ENCODE data around the gene GPR61. TPM values are rescaled to one million over a fixed set of nuclear protein-coding genes. Genes with fewer than 3 reads are reported as not detected.

The GPR61 gene
- total RNA-seq, 1 experiment from 2014 or later, result 0.48 TPM

DNA sequence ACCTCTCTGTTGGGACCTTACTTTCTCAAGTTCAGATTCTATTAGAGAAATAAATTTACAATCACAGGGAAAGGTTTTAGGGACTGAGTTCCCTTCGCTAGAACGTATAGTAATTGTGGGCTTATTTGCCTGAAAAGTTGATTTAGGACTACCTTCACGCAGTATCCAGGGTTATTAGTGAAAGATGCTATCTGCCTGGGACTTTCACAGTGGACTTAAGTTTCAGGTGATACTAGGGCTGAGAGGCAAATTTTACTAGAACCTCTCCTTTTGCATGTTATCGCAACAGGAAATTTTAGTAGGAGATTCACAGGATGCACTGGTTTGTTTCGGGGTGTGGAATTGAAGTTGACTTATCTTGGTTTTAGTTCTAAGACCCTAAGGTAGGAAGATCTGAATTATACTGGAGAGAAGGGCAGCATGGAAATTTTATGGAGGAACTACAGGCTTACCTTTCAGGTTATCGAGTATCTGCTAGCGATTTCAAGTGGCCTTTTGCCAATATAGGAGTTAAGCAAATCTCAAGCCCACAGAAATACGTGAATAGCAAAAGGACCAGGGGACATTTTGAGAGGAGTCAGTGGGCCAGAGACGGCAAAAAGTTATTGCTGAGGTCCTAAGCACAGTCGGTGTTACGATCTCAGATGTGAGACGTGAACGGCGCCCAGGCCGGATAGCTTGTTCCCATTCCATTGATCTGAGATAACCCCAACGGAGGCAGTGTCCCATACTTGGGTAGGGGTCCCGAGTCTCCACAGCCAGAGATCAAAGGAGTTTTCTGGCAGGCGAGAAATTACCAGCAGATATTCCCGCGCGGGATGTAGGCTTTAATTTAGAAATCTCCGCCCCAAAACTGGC is 8.0 kb downstream of the GPR61 start:
- Histone ChIP-seq H3K23ac (ENCODE audit: insufficient read length, low read depth, low read length) (no peak overlapping the region), H4K8ac (replicated peaks; ENCODE audit: insufficient read length, low read depth, low read length) (no peak overlapping the region), H3K9me3 (ENCODE audit: control insufficient read depth, low read depth, low read length) (no peaks in the 10 kb centered on the region), H3K4me1 (ENCODE audit: insufficient read depth, low read length) (no peaks in the 10 kb centered on the region; the same call in 1 of the 2 replicates), H4K91ac (ENCODE audit: insufficient read length, low read depth, low read length) (no peak overlapping the region), H2BK12ac (ENCODE audit: insufficient read length, low read depth, low read length) (no peak overlapping the region), H2BK20ac (ENCODE audit: low read depth, low read length, poor library complexity, severe bottlenecking) (no peak overlapping the region), H3K23me2 (ENCODE audit: insufficient read length, low read depth, low read length, poor library complexity, severe bottlenecking) (peaks cover 7% of the 10 kb centered on the region), H3K27me3 (ENCODE audit: insufficient read depth, low read length) (no peaks in the 10 kb centered on the region), H3K18ac (ENCODE audit: insufficient read length, low read depth, low read length) (peak overlapping the region; percentile 89), H3K27ac (ENCODE audit: insufficient read length, low read depth, low read length) (no peak overlapping the region), H3K14ac (ENCODE audit: insufficient read depth, low read length) (peak overlapping the region; percentile 79), H3T11ph (ENCODE audit: low read length) (no peak overlapping the region), H3K56ac (ENCODE audit: insufficient read length, low read depth, low read length) (no peak overlapping the region), H3K4ac (ENCODE audit: low read depth, low read length) (no peak overlapping the region), H3K79me2 (ENCODE audit: insufficient read depth, low read length) (peaks cover 17% of the 10 kb centered on the region; the same call in 1 of the 2 replicates), H2BK5ac (ENCODE audit: insufficient read length, low read length) (peak overlapping the region; percentile 12), H4K5ac (ENCODE audit: insufficient read length, low read depth, low read length) (peak overlapping the region; percentile 56), H2AK5ac (ENCODE audit: insufficient read length, low read length) (no peak overlapping the region), H2BK120ac (ENCODE audit: low read depth, low read length, poor library complexity, severe bottlenecking) (no peak overlapping the region), H3K9ac (ENCODE audit: extremely low read depth, insufficient read length, low read length) (peak overlapping the region; percentile 91), H2BK15ac (ENCODE audit: low read depth, low read length) (no peak overlapping the region), H3K79me1 (ENCODE audit: insufficient read depth, low read depth, low read length, poor library complexity, severe bottlenecking) (no peaks in the 10 kb centered on the region), H2AFZ (ENCODE audit: low read length) (no peak overlapping the region), H4K20me1 (ENCODE audit: control insufficient read depth, insufficient read depth, insufficient read length) (no peaks in the 10 kb centered on the region), H3K4me2 (ENCODE audit: insufficient read depth, insufficient read length, low read length) (peak overlapping the region; percentile 94)
- Mint-ChIP-seq H3K27ac (peak overlapping the region; percentile 95 to 99 (median 96)), H3K9me3 (no peaks in the 10 kb centered on the region), H3K4me3 (peak overlapping the region; percentile 92 to 99), H3K36me3 (ENCODE audit: insufficient read depth in 1 of 3, low read depth in 3 of 3) (no peaks in the 10 kb centered on the region), H3K27me3 (ENCODE audit: low read depth) (peaks cover 3% of the 10 kb centered on the region; the same call in 1 of the 2 replicates), H3K4me1 (peaks cover 33 to 36% of the 10 kb centered on the region in 2 experiments)
- DNase-seq, result no peak
- TF ChIP-seq, protein P1, sequence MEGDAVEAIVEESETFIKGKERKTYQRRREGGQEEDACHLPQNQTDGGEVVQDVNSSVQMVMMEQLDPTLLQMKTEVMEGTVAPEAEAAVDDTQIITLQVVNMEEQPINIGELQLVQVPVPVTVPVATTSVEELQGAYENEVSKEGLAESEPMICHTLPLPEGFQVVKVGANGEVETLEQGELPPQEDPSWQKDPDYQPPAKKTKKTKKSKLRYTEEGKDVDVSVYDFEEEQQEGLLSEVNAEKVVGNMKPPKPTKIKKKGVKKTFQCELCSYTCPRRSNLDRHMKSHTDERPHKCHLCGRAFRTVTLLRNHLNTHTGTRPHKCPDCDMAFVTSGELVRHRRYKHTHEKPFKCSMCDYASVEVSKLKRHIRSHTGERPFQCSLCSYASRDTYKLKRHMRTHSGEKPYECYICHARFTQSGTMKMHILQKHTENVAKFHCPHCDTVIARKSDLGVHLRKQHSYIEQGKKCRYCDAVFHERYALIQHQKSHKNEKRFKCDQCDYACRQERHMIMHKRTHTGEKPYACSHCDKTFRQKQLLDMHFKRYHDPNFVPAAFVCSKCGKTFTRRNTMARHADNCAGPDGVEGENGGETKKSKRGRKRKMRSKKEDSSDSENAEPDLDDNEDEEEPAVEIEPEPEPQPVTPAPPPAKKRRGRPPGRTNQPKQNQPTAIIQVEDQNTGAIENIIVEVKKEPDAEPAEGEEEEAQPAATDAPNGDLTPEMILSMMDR (conservative IDR thresholded peaks at IDR 0.05), result no peak
- WGBS (ENCODE audit: extremely low coverage, insufficient read length, low lambda C conversion rate), result no CpG with 5 or more reads among the region's 22 CpGs
